Measurements from ENCODE around the gene DNAJC19.

DNA sequence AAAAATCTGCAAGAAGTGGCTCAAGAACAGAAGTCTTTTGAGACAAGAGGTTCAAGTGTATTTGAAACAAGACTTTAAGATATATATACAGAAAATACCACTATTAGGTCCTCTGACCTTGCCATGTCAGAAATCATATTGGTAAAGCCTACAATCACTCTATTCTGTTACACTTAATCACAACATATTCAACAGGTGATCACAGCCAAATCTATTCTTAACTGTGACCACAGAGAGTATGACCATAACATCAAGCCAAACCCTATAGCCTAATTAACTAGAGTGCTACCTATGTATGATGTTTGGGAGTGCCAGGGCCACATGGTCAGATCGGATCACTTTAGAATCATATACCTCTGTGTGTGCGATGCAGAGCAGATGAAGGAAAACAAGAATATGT, 2.2 kb downstream of the DNAJC19 start:
- TF ChIP-seq, protein P1, sequence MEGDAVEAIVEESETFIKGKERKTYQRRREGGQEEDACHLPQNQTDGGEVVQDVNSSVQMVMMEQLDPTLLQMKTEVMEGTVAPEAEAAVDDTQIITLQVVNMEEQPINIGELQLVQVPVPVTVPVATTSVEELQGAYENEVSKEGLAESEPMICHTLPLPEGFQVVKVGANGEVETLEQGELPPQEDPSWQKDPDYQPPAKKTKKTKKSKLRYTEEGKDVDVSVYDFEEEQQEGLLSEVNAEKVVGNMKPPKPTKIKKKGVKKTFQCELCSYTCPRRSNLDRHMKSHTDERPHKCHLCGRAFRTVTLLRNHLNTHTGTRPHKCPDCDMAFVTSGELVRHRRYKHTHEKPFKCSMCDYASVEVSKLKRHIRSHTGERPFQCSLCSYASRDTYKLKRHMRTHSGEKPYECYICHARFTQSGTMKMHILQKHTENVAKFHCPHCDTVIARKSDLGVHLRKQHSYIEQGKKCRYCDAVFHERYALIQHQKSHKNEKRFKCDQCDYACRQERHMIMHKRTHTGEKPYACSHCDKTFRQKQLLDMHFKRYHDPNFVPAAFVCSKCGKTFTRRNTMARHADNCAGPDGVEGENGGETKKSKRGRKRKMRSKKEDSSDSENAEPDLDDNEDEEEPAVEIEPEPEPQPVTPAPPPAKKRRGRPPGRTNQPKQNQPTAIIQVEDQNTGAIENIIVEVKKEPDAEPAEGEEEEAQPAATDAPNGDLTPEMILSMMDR (IDR thresholded peaks at IDR 0.05; ENCODE audit: borderline replicate concordance, extremely low read depth, low read length, poor library complexity, severe bottlenecking), result no peak
- no peak for TF ChIP-seq EZH2 (IDR thresholded peaks at IDR 0.05; ENCODE audit: borderline replicate concordance, low read depth, low read length, severe bottlenecking)

Data from DND-41 (cell line).